WERI-Rb-1 (cell line): ENCODE data around the gene PLA2G6.

Experiments
- DNase-seq: peaks from one replicate; pipeline ENCODE4 v3.0.0-alpha.2; 2020
- H3K27ac ChIP-seq: fragments of 250-450 bp; sonication (Bioruptor Pico); 2 replicates; pipeline ENCODE4 v1.5.1; 2020; ENCODE audit warnings: mild to moderate bottlenecking, moderate library complexity
- H3K27me3 ChIP-seq: fragments of 250-450 bp; sonication (Bioruptor Pico); 2 replicates; pipeline ENCODE4 v1.5.1; 2021; ENCODE audit warnings: mild to moderate bottlenecking, low read depth, moderate library complexity; ENCODE audit not compliant: insufficient read depth, severe bottlenecking
- H3K36me3 ChIP-seq: fragments of 250-450 bp; sonication (Bioruptor Pico); 2 replicates; pipeline ENCODE4 v1.5.1; 2020; ENCODE audit warnings: mild to moderate bottlenecking, moderate library complexity
- H3K4me3 ChIP-seq: 2 replicates; pipeline ENCODE4 v1.5.1; 2011; ENCODE audit warnings: low read depth, mild to moderate bottlenecking, control low read depth, low read length
- H3K9me3 ChIP-seq: fragments of 250-450 bp; sonication (Bioruptor Pico); 2 replicates; pipeline ENCODE4 v1.5.1; 2021; ENCODE audit warnings: mild to moderate bottlenecking, moderate library complexity; ENCODE audit not compliant: severe bottlenecking
- CTCF ChIP-seq: IDR thresholded peaks from 2 replicates; pipeline ENCODE4 v1.5.1; 2011; ENCODE audit warnings: low read depth, mild to moderate bottlenecking, control low read depth, inconsistent platforms, low read length

PLA2G6 gene

GRCh38 chr22:38070250-38070921 is 111.2 kb downstream of the PLA2G6 start:
- no peak for TF ChIP-seq CTCF
- peak overlapping the region; percentile 78 for H3K27ac ChIP-seq

GRCh38 chr22:38069372-38070249 is 112.0 kb downstream of the PLA2G6 start:
- H3K27ac ChIP-seq, result peak overlapping the region; percentile 78
- no peak overlapping the region for H3K4me3 ChIP-seq
- no peaks in the 10 kb centered on the region for H3K27me3 ChIP-seq
- H3K36me3 ChIP-seq, result peaks cover 53% of the 10 kb centered on the region
- peak; percentile 95 for DNase-seq
- no peaks in the 10 kb centered on the region for H3K9me3 ChIP-seq
- TF ChIP-seq CTCF, result peak; percentile 90

More at GRCh38 chr22:38070250-38070921, 111.2 kb downstream of the PLA2G6 start:
- Histone ChIP-seq H3K9me3 (no peaks in the 10 kb centered on the region), H3K27me3 (no peaks in the 10 kb centered on the region), H3K36me3 (peaks cover 50% of the 10 kb centered on the region), H3K4me3 (no peak overlapping the region)
- DNase-seq, result peak; percentile 77

GRCh38 chr22:38068641-38069371 is 112.8 kb downstream of the PLA2G6 start:
- H3K36me3 ChIP-seq, result peaks cover 52% of the 10 kb centered on the region
- no peak overlapping the region for H3K4me3 ChIP-seq
- TF ChIP-seq CTCF, result no peak
- no peaks in the 10 kb centered on the region for H3K9me3 ChIP-seq
- no peak for DNase-seq
- no peaks in the 10 kb centered on the region for H3K27me3 ChIP-seq
- H3K27ac ChIP-seq, result peak overlapping the region; percentile 78

- Histone ChIP-seq H3K9me3 (no peaks in the 10 kb centered on the region), H3K27ac (no peak overlapping the region), H3K36me3 (peaks cover 50% of the 10 kb centered on the region), H3K4me3 (no peak overlapping the region), H3K27me3 (no peaks in the 10 kb centered on the region)
- no peak for TF ChIP-seq CTCF
- DNase-seq, result no peak
Measured at GRCh38 chr22:38067761-38068360, 113.8 kb downstream of the PLA2G6 start.

- no peaks in the 10 kb centered on the region for H3K9me3 ChIP-seq
- peak overlapping the region; percentile 60 for H3K27ac ChIP-seq
- no peaks in the 10 kb centered on the region for H3K27me3 ChIP-seq
- TF ChIP-seq CTCF, result no peak
- H3K36me3 ChIP-seq, result peaks cover 45% of the 10 kb centered on the region
- H3K4me3 ChIP-seq, result no peak overlapping the region
- peak; percentile 53 for DNase-seq
Measured at GRCh38 chr22:38067028-38067415, 114.6 kb downstream of the PLA2G6 start.
